ENCODE results near the gene SMIM11.

Gene SMIM11

DNA sequence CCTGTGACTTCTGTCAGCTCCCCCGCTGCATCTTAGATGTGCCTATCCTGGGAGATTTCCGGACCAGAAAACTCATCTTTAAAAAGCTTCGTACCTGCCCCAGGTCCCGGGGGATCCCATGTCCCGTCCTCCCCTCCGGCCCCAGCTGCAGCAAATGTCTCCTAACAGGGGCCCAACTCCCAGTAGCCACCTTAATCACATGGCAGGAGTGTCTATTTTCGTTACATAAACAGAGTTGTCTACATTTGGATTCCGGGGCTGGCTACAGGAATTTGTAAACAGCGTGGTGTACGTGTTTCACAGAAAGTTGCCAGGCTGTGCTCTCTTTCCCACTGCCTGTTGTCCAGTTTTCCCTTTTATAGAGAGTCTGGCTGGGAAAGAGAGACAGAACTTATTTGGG is 29.4 kb upstream of the SMIM11 start:
- no peak for DNase-seq
- Histone ChIP-seq H3K4me1 (ENCODE audit: low read length) (no peaks in the 10 kb centered on the region), H3K4me2 (ENCODE audit: low read depth, low read length) (no peak overlapping the region), H3K79me2 (ENCODE audit: low read length) (no peaks in the 10 kb centered on the region), H3K4me3 (ENCODE audit: low read length) (no peak overlapping the region), H3F3A (ENCODE audit: insufficient read depth, low read length) (no peaks in the 10 kb centered on the region), H3K9me2 (replicated peaks; ENCODE audit: insufficient read depth, low read length) (no peaks in the 10 kb centered on the region), H2AFZ (ENCODE audit: low read length) (no peak overlapping the region), H3K9me3 (replicated peaks; ENCODE audit: insufficient read depth, low read length) (no peaks in the 10 kb centered on the region), H3K27ac (ENCODE audit: low read length) (no peak overlapping the region), H3K9ac (ENCODE audit: low read length) (no peak overlapping the region), H4K20me1 (ENCODE audit: insufficient read depth, low read length) (no peaks in the 10 kb centered on the region), H3K36me3 (replicated peaks; ENCODE audit: insufficient read depth, low read length) (no peaks in the 10 kb centered on the region), H3K27me3 (replicated peaks; ENCODE audit: insufficient read depth, low read length) (no peaks in the 10 kb centered on the region)
- no peak for TF ChIP-seq EZH2 (optimal IDR thresholded peaks at IDR 0.05; ENCODE audit: low read depth, low read length)
- no peak for TF ChIP-seq EZH2phosphoT487 (IDR thresholded peaks at IDR 0.05; ENCODE audit: low read length)
- TF ChIP-seq, protein P1, sequence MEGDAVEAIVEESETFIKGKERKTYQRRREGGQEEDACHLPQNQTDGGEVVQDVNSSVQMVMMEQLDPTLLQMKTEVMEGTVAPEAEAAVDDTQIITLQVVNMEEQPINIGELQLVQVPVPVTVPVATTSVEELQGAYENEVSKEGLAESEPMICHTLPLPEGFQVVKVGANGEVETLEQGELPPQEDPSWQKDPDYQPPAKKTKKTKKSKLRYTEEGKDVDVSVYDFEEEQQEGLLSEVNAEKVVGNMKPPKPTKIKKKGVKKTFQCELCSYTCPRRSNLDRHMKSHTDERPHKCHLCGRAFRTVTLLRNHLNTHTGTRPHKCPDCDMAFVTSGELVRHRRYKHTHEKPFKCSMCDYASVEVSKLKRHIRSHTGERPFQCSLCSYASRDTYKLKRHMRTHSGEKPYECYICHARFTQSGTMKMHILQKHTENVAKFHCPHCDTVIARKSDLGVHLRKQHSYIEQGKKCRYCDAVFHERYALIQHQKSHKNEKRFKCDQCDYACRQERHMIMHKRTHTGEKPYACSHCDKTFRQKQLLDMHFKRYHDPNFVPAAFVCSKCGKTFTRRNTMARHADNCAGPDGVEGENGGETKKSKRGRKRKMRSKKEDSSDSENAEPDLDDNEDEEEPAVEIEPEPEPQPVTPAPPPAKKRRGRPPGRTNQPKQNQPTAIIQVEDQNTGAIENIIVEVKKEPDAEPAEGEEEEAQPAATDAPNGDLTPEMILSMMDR (IDR thresholded peaks at IDR 0.05; ENCODE audit: low read length): no peak

DNA sequence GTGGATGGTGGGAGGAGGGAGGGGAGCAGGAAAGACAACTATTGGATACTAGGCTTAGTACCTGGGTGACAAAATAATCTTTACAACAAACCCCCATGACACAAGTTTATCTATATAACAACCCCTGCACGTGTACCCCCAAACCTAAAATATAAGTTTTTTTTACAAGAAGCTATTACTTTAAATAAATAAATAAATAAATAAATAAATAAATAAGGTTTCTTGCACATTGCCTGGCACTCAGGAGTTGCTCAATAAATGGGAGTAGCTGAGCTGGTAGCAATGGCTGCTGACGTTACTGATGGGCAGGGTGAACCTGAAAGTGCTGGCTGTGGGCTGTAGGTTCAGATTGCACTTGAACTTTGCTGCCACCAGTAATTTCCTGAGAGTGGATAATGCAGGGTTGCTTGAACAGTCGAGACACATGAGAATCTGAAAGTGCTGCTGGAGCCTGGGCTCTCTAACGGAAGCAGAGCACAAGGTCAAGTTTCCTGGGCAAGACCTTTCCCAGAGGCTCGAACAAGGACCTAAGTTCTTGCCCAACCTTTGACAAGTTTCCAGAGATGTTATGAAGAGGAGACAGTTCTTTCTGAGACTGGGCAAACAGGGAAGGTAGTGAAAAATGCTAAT is 26.3 kb upstream of the SMIM11 start:
- DNase-seq: peak; percentile 40
- TF ChIP-seq EZH2phosphoT487 (IDR thresholded peaks at IDR 0.05; ENCODE audit: low read length) (no peak), EZH2 (optimal IDR thresholded peaks at IDR 0.05; ENCODE audit: low read depth, low read length) (no peak)
- TF ChIP-seq, protein P1 (IDR thresholded peaks at IDR 0.05; ENCODE audit: low read length): no peak
- Histone ChIP-seq H3K9me3 (replicated peaks; ENCODE audit: insufficient read depth, low read length) (no peaks in the 10 kb centered on the region), H3K27me3 (replicated peaks; ENCODE audit: insufficient read depth, low read length) (no peaks in the 10 kb centered on the region; the same call in 1 of the 2 replicates), H3F3A (ENCODE audit: insufficient read depth, low read length) (no peaks in the 10 kb centered on the region), H3K4me3 (ENCODE audit: low read length) (no peak overlapping the region), H3K9ac (ENCODE audit: low read length) (no peak overlapping the region), H3K9me2 (replicated peaks; ENCODE audit: insufficient read depth, low read length) (no peaks in the 10 kb centered on the region), H3K4me1 (ENCODE audit: low read length) (no peaks in the 10 kb centered on the region), H4K20me1 (ENCODE audit: insufficient read depth, low read length) (no peaks in the 10 kb centered on the region), H3K27ac (ENCODE audit: low read length) (no peak overlapping the region), H3K36me3 (replicated peaks; ENCODE audit: insufficient read depth, low read length) (no peaks in the 10 kb centered on the region), H2AFZ (ENCODE audit: low read length) (no peak overlapping the region), H3K4me2 (ENCODE audit: low read depth, low read length) (no peak overlapping the region), H3K79me2 (ENCODE audit: low read length) (no peaks in the 10 kb centered on the region)

DNA sequence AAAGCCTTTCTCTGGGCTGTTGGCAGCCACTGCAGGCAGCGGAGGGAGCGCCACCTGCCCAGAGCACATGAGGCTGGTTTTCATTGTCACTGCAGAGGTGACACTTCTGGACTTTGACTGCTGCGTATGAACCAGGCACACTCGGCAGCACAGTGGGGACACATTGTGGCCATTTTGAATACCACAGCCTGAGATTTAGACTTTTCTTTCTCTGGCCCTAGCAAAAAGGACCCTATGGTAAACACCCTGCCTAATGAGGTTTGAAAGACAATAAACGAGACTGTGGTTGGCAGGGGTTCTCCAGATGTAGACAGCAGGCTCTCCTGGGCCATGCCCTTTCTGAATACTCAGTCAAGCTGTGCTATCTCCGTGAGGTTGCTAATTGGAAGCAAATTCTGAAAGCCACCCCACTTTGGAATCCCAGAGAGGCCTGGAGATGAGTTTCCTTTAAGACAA is 23.5 kb upstream of the SMIM11 start:
- H3K9me2 ChIP-seq (replicated peaks; ENCODE audit: insufficient read depth, low read length): no peaks in the 10 kb centered on the region
- H4K20me1 ChIP-seq (ENCODE audit: insufficient read depth, low read length): no peaks in the 10 kb centered on the region
- no peak overlapping the region for H3K27ac ChIP-seq (ENCODE audit: low read length)
- no peaks in the 10 kb centered on the region for H3K79me2 ChIP-seq (ENCODE audit: low read length)
- no peak overlapping the region for H3K4me3 ChIP-seq (ENCODE audit: low read length)
- H3K4me1 ChIP-seq (ENCODE audit: low read length): no peaks in the 10 kb centered on the region
- no peak overlapping the region for H2AFZ ChIP-seq (ENCODE audit: low read length)
- no peaks in the 10 kb centered on the region; the same call in 1 of the 2 replicates for H3K27me3 ChIP-seq (replicated peaks; ENCODE audit: insufficient read depth, low read length)
- no peaks in the 10 kb centered on the region for H3K36me3 ChIP-seq (replicated peaks; ENCODE audit: insufficient read depth, low read length)
- TF ChIP-seq, protein P1 (IDR thresholded peaks at IDR 0.05; ENCODE audit: low read length): peak; percentile 79
- no peak for TF ChIP-seq EZH2phosphoT487 (IDR thresholded peaks at IDR 0.05; ENCODE audit: low read length)
- H3K4me2 ChIP-seq (ENCODE audit: low read depth, low read length): no peak overlapping the region
- peak; percentile 87 for DNase-seq
- H3K9ac ChIP-seq (ENCODE audit: low read length): no peak overlapping the region
- no peaks in the 10 kb centered on the region for H3K9me3 ChIP-seq (replicated peaks; ENCODE audit: insufficient read depth, low read length)
- no peaks in the 10 kb centered on the region for H3F3A ChIP-seq (ENCODE audit: insufficient read depth, low read length)
